Measurements from ENCODE around the gene PDCD2L.

The PDCD2L gene

DNA sequence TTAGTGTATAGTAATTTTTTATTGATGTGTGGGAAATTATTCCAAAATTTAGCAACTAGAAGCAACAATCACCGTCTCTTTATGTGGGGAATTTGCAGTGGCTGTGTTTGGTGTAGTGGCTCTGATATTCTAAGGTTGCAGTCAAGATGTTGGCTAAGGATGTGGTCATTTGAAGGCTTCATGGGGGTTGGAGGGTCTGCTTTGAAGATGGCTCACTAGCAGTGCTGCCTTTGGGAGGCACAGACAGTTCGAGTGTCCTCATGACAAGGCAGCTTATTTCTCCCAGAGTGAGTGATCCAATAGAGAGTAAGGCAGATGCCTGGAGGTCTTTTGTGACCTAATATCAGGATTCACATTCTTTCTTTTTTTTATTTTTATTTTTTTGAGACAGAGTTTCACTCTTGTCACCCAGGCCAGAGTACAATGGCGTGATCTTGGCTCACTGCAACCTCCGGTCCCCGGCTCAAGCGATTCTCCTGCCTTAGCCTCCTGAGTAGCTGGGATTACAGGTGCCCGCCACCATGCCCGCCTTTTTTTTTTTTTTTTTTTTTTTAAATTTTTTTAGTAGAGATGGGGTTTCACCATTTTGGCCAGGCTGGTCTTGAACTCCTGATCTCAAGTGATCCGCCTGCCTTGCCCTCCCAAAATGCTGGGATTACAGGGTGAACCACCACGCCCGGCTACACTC, 30.5 kb upstream of the PDCD2L start:
- TF ChIP-seq, protein P1, sequence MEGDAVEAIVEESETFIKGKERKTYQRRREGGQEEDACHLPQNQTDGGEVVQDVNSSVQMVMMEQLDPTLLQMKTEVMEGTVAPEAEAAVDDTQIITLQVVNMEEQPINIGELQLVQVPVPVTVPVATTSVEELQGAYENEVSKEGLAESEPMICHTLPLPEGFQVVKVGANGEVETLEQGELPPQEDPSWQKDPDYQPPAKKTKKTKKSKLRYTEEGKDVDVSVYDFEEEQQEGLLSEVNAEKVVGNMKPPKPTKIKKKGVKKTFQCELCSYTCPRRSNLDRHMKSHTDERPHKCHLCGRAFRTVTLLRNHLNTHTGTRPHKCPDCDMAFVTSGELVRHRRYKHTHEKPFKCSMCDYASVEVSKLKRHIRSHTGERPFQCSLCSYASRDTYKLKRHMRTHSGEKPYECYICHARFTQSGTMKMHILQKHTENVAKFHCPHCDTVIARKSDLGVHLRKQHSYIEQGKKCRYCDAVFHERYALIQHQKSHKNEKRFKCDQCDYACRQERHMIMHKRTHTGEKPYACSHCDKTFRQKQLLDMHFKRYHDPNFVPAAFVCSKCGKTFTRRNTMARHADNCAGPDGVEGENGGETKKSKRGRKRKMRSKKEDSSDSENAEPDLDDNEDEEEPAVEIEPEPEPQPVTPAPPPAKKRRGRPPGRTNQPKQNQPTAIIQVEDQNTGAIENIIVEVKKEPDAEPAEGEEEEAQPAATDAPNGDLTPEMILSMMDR (IDR thresholded peaks at IDR 0.05) = no peak
- no peak for TF ChIP-seq ZFX (IDR thresholded peaks at IDR 0.05; ENCODE audit: borderline replicate concordance)
- H3K27ac ChIP-seq = no peak overlapping the region

DNA sequence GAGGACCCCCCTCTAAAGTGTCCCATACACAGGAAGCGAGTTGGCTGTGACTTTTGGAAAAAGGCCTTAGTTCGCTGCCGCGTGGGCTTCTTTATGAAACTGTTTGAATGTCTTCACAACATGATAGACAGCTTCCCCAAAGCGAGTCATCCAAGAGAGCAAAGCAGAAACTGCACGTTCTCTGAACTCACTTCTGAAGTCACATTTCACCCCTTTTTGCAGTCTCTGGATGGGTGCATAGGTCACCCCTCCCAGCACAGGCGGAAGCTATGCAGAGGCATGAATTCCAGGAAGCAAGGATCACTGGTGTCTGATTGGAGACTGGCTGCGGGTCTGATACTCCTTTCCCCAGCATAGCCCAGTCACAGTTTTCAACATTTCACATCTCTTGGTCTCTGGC, 28.6 kb upstream of the PDCD2L start:
- TF ChIP-seq ZFX (IDR thresholded peaks at IDR 0.05; ENCODE audit: borderline replicate concordance) = no peak
- TF ChIP-seq, protein P1 (IDR thresholded peaks at IDR 0.05) = no peak
- no peak overlapping the region for H3K27ac ChIP-seq

DNA sequence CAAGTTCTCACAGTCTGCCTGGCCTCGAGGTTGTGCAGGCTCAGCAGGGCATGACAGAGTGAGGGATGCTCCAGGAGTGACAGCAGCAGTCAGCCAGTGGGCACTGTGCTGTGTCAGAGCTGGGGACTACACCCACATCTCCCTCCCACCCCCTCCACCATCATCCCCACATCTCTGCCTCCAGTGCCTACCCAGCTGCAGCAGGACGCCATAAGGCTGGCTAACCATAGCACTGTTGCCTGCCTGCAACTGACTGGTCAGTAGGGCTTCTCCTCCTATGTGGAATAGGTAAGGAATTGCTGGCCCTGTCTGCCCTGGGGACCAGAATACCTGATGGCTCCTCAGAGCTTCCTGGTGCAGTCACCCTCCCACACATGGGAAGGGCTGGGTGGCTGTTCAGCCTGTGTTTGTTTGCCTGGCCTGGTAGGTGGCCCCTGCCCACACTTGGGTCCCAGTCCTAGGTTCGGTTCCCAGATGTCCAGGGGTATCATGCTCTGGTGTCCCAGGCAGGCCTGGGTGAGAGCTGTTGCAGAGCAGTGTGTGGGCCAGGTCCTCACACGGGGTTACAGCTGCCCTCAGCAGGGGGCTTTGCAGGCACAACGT, 23.5 kb upstream of the PDCD2L start:
- H3K27ac ChIP-seq = no peak overlapping the region

DNA sequence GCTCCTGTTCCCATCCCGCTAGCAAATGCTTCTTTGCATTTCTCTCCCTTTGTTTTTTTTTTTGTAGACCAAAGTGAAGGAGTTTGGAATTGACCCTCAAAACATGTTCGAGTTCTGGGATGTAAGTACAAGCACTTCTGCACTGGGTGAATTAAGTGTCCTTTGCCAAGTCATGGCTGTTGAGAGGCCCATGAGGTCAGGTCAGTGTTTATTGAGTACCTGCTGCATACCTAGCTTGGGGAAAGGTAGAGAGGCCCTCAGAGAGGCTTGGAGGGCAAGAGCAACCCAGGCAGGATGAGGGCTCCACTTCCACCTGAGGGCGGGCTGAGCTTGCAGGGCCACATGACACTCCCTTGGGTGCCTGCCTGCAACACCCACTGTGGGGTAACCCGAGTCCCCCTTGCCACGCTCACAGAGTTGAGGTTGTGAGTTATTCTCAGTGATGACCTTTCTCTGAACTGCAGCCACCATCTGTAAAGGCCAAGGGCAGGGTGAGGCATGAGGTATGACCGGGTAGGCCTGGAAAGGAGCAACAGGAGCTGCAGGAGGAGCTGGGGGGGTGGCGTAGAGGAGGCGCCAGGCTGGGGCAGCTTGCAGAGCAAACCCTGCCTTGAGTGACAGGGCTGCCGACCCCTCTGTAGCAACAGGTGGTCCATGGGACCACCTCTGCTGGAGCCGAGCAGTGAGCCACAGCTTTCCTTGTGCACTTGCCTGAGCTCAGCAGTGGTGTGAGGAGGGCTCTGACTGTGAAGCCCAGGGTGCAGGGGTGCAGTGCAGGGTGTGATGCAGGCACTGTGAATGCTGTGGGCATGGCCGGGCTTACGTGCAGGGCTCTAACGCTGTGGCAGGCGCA, 22.6 kb upstream of the PDCD2L start:
- TF ChIP-seq, protein P1 (IDR thresholded peaks at IDR 0.05) = no peak
- no peak for TF ChIP-seq ZFX (IDR thresholded peaks at IDR 0.05; ENCODE audit: borderline replicate concordance)
- H3K27ac ChIP-seq = no peak overlapping the region

More for the DNA sequence above, 23.5 kb upstream of the PDCD2L start:
- TF ChIP-seq ZFX (IDR thresholded peaks at IDR 0.05; ENCODE audit: borderline replicate concordance) = no peak
- TF ChIP-seq, protein P1 (IDR thresholded peaks at IDR 0.05) = no peak

DNA sequence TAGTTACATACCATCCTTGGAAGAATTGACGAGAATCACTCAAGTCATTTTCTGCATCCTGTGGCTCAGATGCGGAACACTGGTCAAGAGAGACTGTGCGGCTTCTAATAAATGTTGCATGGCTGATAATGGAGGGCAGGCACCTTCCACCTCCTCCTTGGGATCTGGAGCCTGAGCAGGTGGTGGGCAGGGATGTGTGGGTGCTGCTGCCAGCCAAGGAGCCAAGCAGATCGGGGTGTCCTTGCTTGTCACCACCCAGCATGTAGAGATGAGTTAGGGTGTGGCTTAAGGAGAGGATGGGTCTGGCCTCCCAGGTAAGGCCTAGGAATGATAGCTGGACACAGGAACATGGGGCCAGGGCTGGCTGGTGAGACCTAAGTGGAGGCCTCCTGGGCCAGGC, 21.7 kb upstream of the PDCD2L start:
- H3K27ac ChIP-seq = no peak overlapping the region
- TF ChIP-seq ZFX (IDR thresholded peaks at IDR 0.05; ENCODE audit: borderline replicate concordance) = no peak
- TF ChIP-seq, protein P1 (IDR thresholded peaks at IDR 0.05) = no peak

DNA sequence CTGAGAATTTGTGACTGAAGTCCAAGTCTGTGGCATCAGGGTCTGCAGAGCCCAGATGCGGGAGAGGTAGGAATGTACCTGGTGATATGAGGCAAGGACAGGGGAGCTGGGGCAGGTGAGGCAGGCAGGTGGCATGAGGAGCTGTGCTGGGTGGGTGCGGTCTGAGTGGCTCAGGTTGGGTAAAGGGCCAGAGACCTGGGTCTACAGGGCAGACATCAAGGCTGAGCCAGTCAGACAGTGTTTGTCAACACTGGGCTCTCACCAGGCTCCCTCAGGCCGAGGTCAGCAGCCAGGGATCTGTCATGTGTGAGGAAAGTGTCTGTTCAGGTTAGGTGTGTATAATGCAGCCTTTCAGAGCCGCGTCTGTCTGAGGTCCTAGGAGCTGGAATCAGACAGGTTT, 20.6 kb upstream of the PDCD2L start:
- TF ChIP-seq, protein P1 (IDR thresholded peaks at IDR 0.05) = no peak
- TF ChIP-seq ZFX (IDR thresholded peaks at IDR 0.05; ENCODE audit: borderline replicate concordance) = no peak
- no peak overlapping the region for H3K27ac ChIP-seq

All from 22Rv1 (cell line).